K562 (cell line): Measurements from ENCODE around the gene ARHGAP4. TPM values are rescaled to one million over a fixed set of nuclear protein-coding genes. Genes with fewer than 3 reads are reported as not detected.

ENCODE experiments used
- ATAC-seq: fragments of 200-7000 bp; cut with Tn5 transposase; 3 replicates; pipeline ENCODE4 v1.9.1; 2020; ENCODE audit warnings: moderate library complexity
- BruUV-seq: library from RNA; stranded (reverse); fragments of 400-500 nt; replicated peaks from 2 replicates; lab custom pipeline; 2021; lab: Mats Ljungman, UMichigan
- CTCF ChIA-PET: fragments of 300-600 bp; formaldehyde crosslinking; extraction: SDS; loops from one replicate; lab custom pipeline; 2021; ENCODE audit warnings: low intra/inter-chr PET ratio; lab: Yijun Ruan, JAX
- POLR2A ChIA-PET: fragments of 300-600, 350-650 bp; sonication (Branson Sonifier 250); formaldehyde crosslinking; extraction: SDS; loops from one replicate; lab custom pipeline; 2021; ENCODE audit warnings: antibody characterized with exemption, inconsistent platforms; lab: Yijun Ruan, JAX
- DNase-seq, 4 experiments: peaks; one replicate each; pipeline versions ENCODE4 v3.0.0 to v3.0.0-alpha.2; 2011 to 2018; ENCODE audit warnings: low spot score in 3 of 4, mixed read lengths in 3 of 4; ENCODE audit errors: extremely low read depth in 1 of 4
- FAIRE-seq: peaks from 2 replicates; lab custom pipeline; 2011; peaks lifted over from hg19 to GRCh38; lab: Jason Lieb, UNC
- H2AFZ ChIP-seq: 2 replicates; pipeline ENCODE4 v1.6.0; 2011; ENCODE audit warnings: low read depth, low read length, control low read depth, inconsistent platforms
- H3K27ac ChIP-seq: fragments of 200-600 bp; 3 replicates; pipeline ENCODE4 v1.8.0; 2011; ENCODE audit warnings: low read depth, mild to moderate bottlenecking, control low read depth, inconsistent platforms, low read length, moderate library complexity, mixed read lengths; ENCODE audit errors: extremely low read depth
- H3K27me3 ChIP-seq, 2 experiments: fragments of 300-600 bp in 1 of 2; 2 replicates in 1 of 2; 3 replicates in 1 of 2; pipeline versions ENCODE4 v1.6.0 to v1.8.0; 2011; ENCODE audit warnings: inconsistent platforms in 2 of 2, low read length in 2 of 2, mild to moderate bottlenecking in 1 of 2, mixed read lengths in 1 of 2, moderate library complexity in 1 of 2; ENCODE audit not compliant: control insufficient read depth in 2 of 2, insufficient read depth in 2 of 2
- H3K36me3 ChIP-seq: fragments of 300-600 bp; 3 replicates; pipeline ENCODE4 v1.8.0; 2011; ENCODE audit warnings: mild to moderate bottlenecking, low read length, inconsistent platforms; ENCODE audit not compliant: control insufficient read depth, insufficient read depth
- H3K4me1 ChIP-seq, 2 experiments: fragments of 200-600 bp in 1 of 2; replicated peaks in 1 of 2; 2 replicates in 1 of 2; 3 replicates in 1 of 2; pipeline versions ENCODE4 v1.5.1 to v1.8.0; 2011; ENCODE audit warnings: inconsistent platforms in 2 of 2, low read length in 2 of 2, mild to moderate bottlenecking in 1 of 2, mixed read lengths in 1 of 2, moderate library complexity in 1 of 2; ENCODE audit not compliant: control insufficient read depth in 2 of 2, insufficient read depth in 2 of 2
- H3K4me2 ChIP-seq: 2 replicates; pipeline ENCODE4 v1.6.1; 2011; ENCODE audit warnings: low read length, control low read depth, inconsistent platforms, mixed read lengths; ENCODE audit not compliant: insufficient read depth
- H3K4me3 ChIP-seq: fragments of 200-600 bp; sonication (generic), shearing (Covaris generic); 2 replicates; pipeline ENCODE4 v1.5.1; 2016; ENCODE audit warnings: control low read depth, inconsistent platforms
- H3K79me2 ChIP-seq: fragments of 200-600 bp; 3 replicates; pipeline ENCODE4 v1.8.0; 2011; ENCODE audit warnings: low read length, inconsistent platforms; ENCODE audit not compliant: control insufficient read depth, insufficient read depth
- H3K9ac ChIP-seq, 2 experiments: 2 replicates each; pipeline versions ENCODE4 v1.6.0 to v1.6.1; 2011; ENCODE audit warnings: low read depth in 2 of 2, low read length in 2 of 2, control low read depth in 1 of 2, inconsistent platforms in 1 of 2, mild to moderate bottlenecking in 1 of 2, mixed read lengths in 1 of 2; ENCODE audit not compliant: insufficient read depth in 1 of 2
- H3K9me1 ChIP-seq: one replicate; pipeline ENCODE4 v1.6.0; 2011; ENCODE audit warnings: inconsistent platforms, mild to moderate bottlenecking, low read length, moderate library complexity; ENCODE audit not compliant: control insufficient read depth, insufficient read depth
- H3K9me3 ChIP-seq: replicated peaks from 2 replicates; pipeline ENCODE4 v1.5.1; 2011; ENCODE audit warnings: low read depth, low read length, inconsistent platforms; ENCODE audit not compliant: control insufficient read depth, insufficient read depth
- H4K20me1 ChIP-seq: replicated peaks from 2 replicates; pipeline ENCODE4 v1.6.1; 2011; ENCODE audit warnings: low read length, inconsistent platforms, mixed read lengths; ENCODE audit not compliant: control insufficient read depth, insufficient read depth
- ATF3 ChIP-seq, 2 experiments: fragments of 450-650 bp in 1 of 2; sonication (generic) in 1 of 2; formaldehyde crosslinking in 1 of 2; IDR thresholded peaks in 1 of 2; conservative IDR thresholded peaks in 1 of 2; 2 replicates each; pipeline versions ENCODE4 v1.6.1 to v1.8.1; 2016 to 2023; ENCODE audit warnings: mild to moderate bottlenecking in 2 of 2, moderate library complexity in 2 of 2, inconsistent platforms in 1 of 2, missing genetic modification reagents in 1 of 2
- CC2D1A ChIP-seq: fragments of 450-650 bp; IDR thresholded peaks from 2 replicates; pipeline ENCODE4 v1.6.1; 2017; ENCODE audit warnings: mild to moderate bottlenecking
- CGGBP1 ChIP-seq: fragments of 250-450 bp; sonication (Bioruptor Pico); IDR thresholded peaks from 2 replicates; pipeline ENCODE4 v1.9.0; 2021; ENCODE audit warnings: mild to moderate bottlenecking
- EHMT2 ChIP-seq: fragments of 450-650 bp; IDR thresholded peaks from 2 replicates; pipeline ENCODE4 v1.6.1; 2018; ENCODE audit warnings: antibody characterized with exemption
- ELF2 ChIP-seq: fragments of 250-450 bp; sonication (Bioruptor Pico); IDR thresholded peaks from 2 replicates; pipeline ENCODE4 v1.5.0; 2021; ENCODE audit warnings: mild to moderate bottlenecking
- HCFC1 ChIP-seq: IDR thresholded peaks from 2 replicates; pipeline ENCODE4 v1.6.1; 2012; ENCODE audit warnings: low read depth, low read length, improper control_type of control experiment
- HDAC6 ChIP-seq: IDR thresholded peaks from 2 replicates; pipeline ENCODE4 v1.6.1; 2012; ENCODE audit warnings: low read depth, mild to moderate bottlenecking, control low read depth, inconsistent platforms, low read length, moderate library complexity
- IRF2 ChIP-seq: sonication (generic); formaldehyde crosslinking; IDR thresholded peaks from 2 replicates; pipeline ENCODE4 v1.8.1; 2022; ENCODE audit warnings: mild to moderate bottlenecking, missing genetic modification reagents
- KDM4B ChIP-seq, 2 experiments: fragments of 450-650 bp in 1 of 2; sonication (generic) in 1 of 2; IDR thresholded peaks; 2 replicates each; pipeline ENCODE4 v1.6.1; 2016 to 2017; ENCODE audit warnings: borderline replicate concordance in 2 of 2, antibody characterized with exemption in 1 of 2, low read depth in 1 of 2, mild to moderate bottlenecking in 1 of 2
- MXD1 ChIP-seq: fragments of 250-450 bp; sonication (Bioruptor Pico); IDR thresholded peaks from 2 replicates; pipeline ENCODE4 v1.8.0; 2021; ENCODE audit warnings: borderline replicate concordance, mild to moderate bottlenecking, moderate library complexity; ENCODE audit not compliant: poor library complexity, severe bottlenecking
- MXI1 ChIP-seq: IDR thresholded peaks from 2 replicates; pipeline ENCODE4 v1.6.1; 2011; ENCODE audit warnings: low read depth, mild to moderate bottlenecking, improper control_type of control experiment, low read length
- MYC ChIP-seq, 2 experiments: fragments of 250-450 bp in 1 of 2; sonication (Bioruptor Pico) in 1 of 2; IDR thresholded peaks; 2 replicates each; pipeline versions ENCODE4 v1.5.1 to v1.6.1; 2012 to 2021; ENCODE audit warnings: low read depth in 2 of 2, borderline replicate concordance in 1 of 2, improper control_type of control experiment in 1 of 2, low read length in 1 of 2, mild to moderate bottlenecking in 1 of 2, moderate library complexity in 1 of 2
- STAG1 ChIP-seq: sonication (generic); formaldehyde crosslinking; IDR thresholded peaks from 2 replicates; pipeline ENCODE4 v1.5.0; 2020; ENCODE audit warnings: missing genetic modification reagents, borderline replicate concordance
- ZNF274 ChIP-seq: IDR thresholded peaks from 2 replicates; pipeline ENCODE4 v1.6.1; 2011; ENCODE audit warnings: low read depth, mild to moderate bottlenecking, low read length, moderate library complexity, borderline replicate concordance
- ZNF408 ChIP-seq: fragments of 250-450 bp; sonication (Bioruptor Pico); IDR thresholded peaks from 2 replicates; pipeline ENCODE4 v1.4.0; 2020; ENCODE audit warnings: low read depth, mild to moderate bottlenecking, moderate library complexity
- WGBS: fragments of 100-300 bp; shearing (Covaris generic); methylation state at CpG from one replicate; pipeline ENCODE4 v1.1.6; 2016; ENCODE audit warnings: low coverage, mixed read lengths; ENCODE audit not compliant: insufficient coverage; ENCODE audit errors: missing lambda C conversion rate; 5-methylcytosine and 5-hydroxymethylcytosine counted together
- in situ Hi-C: fragments of 300-500 bp; cut with MboI; formaldehyde crosslinking; loops from 4 replicates; pipeline ENCODE4 v1.15.0; 2018; ENCODE audit warnings: inconsistent platforms, mixed read lengths
- intact Hi-C: fragments of 100-400 bp; cut with micrococcal nuclease; formaldehyde crosslinking; loops from 2 replicates; pipeline ENCODE4 v1.14.2; 2022
- polyA plus RNA-seq, 8 experiments: library from polyadenylated mRNA; depleted of rRNA in 4 of 8; stranded (reverse) in 5 of 8; unstranded in 3 of 8; fragments of >200 nt; fragmentation: Nextera tagmentation in 2 of 8; fragmentation: Illumina TruSeq in 1 of 8; extraction: Ambion mirVana in 2 of 8; extraction: Trizol in 1 of 8; gene quantifications; 2 replicates each; pipeline versions ENCODE4 v1.2.1 to v1.2.3, GENCODE V29; 2011 to 2014; ENCODE audit warnings: inconsistent platforms in 1 of 8, missing spikeins in 1 of 8
- total RNA-seq, 7 experiments: library from RNA; depleted of rRNA in 6 of 7; stranded (reverse); fragments of >200 nt in 6 of 7; fragmentation: Illumina TruSeq in 2 of 7; extraction: Trizol in 2 of 7; gene quantifications; 2 replicates each; pipeline versions ENCODE4 v1.2.1 to v1.2.3, GENCODE V29; 2011 to 2021; ENCODE audit warnings: low replicate concordance in 1 of 7
- TF ChIP-seq, protein P1 (sequence below): sonication (generic); formaldehyde crosslinking; IDR thresholded peaks from 2 replicates; pipeline ENCODE4 v1.9.0; 2022; ENCODE audit warnings: mild to moderate bottlenecking, missing genetic modification reagents
- TF ChIP-seq, protein P2 (sequence below): sonication (generic); formaldehyde crosslinking; IDR thresholded peaks from 2 replicates; pipeline ENCODE4 v1.9.0; 2022; ENCODE audit warnings: mild to moderate bottlenecking, missing genetic modification reagents

The ARHGAP4 gene
- total and polyA plus RNA-seq, 9 of the 15 experiments (the other 6 are each of a cell fraction or from before 2014, with no cell fraction given), result 0.30 to 81.8 (median 13.5) TPM

DNA sequence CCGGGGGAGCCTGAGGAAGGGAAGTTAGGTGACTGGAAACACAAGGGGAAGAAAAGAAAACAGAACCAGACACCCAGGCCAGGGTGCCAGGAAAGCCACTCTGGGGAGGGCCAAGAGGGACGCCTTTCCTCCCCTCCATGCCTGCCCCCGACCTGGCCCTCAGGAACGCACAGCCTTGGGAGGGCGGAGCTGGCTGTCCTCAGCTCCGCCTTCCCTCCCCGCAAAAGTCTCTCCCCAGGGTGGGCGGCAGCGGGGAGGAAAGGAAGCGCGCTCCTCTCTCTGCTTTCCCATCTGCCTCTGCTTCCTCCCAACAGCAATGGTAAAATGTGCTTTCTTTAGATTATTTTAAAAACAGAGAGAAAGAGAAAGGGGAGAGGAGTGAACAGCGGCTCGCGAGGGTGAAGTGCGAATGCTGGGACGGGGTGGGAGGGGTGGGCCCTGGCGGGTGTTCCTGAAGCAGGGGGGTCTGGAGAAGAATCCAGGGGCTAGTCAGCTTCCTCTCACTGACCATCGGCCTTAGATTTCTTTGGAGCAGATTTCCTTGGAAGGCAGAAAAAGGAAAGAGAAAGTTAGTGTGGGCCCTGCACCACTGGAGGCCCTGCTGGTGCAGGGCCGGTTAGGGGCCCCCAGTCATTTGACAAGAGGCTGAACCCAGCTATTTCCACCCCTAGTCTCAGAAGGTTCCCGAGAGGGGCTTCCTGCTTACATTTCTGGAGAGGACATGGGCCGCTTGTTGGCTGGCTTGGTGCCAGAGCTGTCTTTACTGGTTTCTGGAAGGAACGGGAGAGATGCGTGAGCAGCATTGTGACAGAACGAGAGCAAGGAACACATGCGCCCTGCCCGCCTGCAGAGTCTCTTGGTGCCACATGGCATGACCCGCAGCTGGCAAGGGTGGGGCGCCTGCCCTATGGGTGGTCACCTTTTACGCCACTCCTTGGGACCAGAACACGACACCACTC, 23.1 kb upstream of the ARHGAP4 start:
- POLR2A ChIA-PET, result interaction anchor here (0.5 to 4.0 kb wide), 11 partner anchors 10 to 453 kb away, joined by 3 to 17 read pairs (median 3); partner anchors contain the start of genes HCFC1 and NAA10
- no peaks in the 10 kb centered on the region for H3K9me1 ChIP-seq
- H3K4me2 ChIP-seq, result no peak overlapping the region
- WGBS, result 88% methylated on average over 8 of the region's 30 CpGs
- no peaks in the 10 kb centered on the region for H4K20me1 ChIP-seq
- H3K9me3 ChIP-seq, result no peaks in the 10 kb centered on the region
- peaks cover 71% of the 10 kb centered on the region for H3K36me3 ChIP-seq
- intact Hi-C loops (no loop called here), in situ Hi-C loops (no loop called here)
- no peak for FAIRE-seq
- no peak overlapping the region for H3K27ac ChIP-seq
- peak; percentile 10; the same call in 2 of the 3 replicates for ATAC-seq
- peak overlapping the region in 1 of 2 experiments; percentile 82; a peak in 2 of 4 replicates for H3K9ac ChIP-seq
- H2AFZ ChIP-seq, result no peak overlapping the region
- CTCF ChIA-PET, result interaction anchor here (1.4 kb wide), 1 partner anchor 184 kb away, joined by 7 read pairs; the partner anchor contains the start of gene PLXNB3
- no peaks in the 10 kb centered on the region for H3K27me3 ChIP-seq
- H3K79me2 ChIP-seq, result peaks cover 10% of the 10 kb centered on the region; the same call in 2 of the 3 replicates
- DNase-seq, result peak in 2 of 4 experiments; percentile 25 to 46
- BruUV-seq, result no TSS peak
- no peak overlapping the region for H3K4me3 ChIP-seq
- H3K4me1 ChIP-seq, result peaks cover 4 to 80% of the 10 kb centered on the region in 2 experiments; a peak in 4 of 5 replicates
- TF ChIP-seq KDM4B (IDR thresholded peaks at IDR 0.05; ENCODE audit: borderline replicate concordance in 2 of 2, low read depth in 1 of 2) (no peak), EHMT2 (no peak), ELF2 (no peak), ZNF274 (no peak), MXI1 (no peak), HDAC6 (no peak), CC2D1A (no peak), ATF3 (IDR thresholded peaks at IDR 0.05) (no peak), ATF3 (CRISPR knock-in tag; conservative IDR thresholded peaks at IDR 0.05) (no peak), MXD1 (CRISPR knock-in tag) (no peak), CGGBP1 (no peak), IRF2 (no peak), ZNF408 (CRISPR knock-in tag) (no peak), MYC (IDR thresholded peaks at IDR 0.05; ENCODE audit: low read depth, low read length) (no peak), MYC (CRISPR knock-in tag; IDR thresholded peaks at IDR 0.05; ENCODE audit: borderline replicate concordance, low read depth) (no peak), HCFC1 (no peak), STAG1 (CRISPR knock-in tag) (no peak)
- TF ChIP-seq, protein P1, sequence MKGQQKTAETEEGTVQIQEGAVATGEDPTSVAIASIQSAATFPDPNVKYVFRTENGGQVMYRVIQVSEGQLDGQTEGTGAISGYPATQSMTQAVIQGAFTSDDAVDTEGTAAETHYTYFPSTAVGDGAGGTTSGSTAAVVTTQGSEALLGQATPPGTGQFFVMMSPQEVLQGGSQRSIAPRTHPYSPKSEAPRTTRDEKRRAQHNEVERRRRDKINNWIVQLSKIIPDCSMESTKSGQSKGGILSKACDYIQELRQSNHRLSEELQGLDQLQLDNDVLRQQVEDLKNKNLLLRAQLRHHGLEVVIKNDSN (CRISPR knock-in tag), result no peak
- TF ChIP-seq, protein P2, sequence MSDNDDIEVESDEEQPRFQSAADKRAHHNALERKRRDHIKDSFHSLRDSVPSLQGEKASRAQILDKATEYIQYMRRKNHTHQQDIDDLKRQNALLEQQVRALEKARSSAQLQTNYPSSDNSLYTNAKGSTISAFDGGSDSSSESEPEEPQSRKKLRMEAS (CRISPR knock-in tag), result no peak
